Endodermal cell (in vitro differentiated cells): ENCODE data around the gene RPRD2. TPM values are rescaled to one million over a fixed set of nuclear protein-coding genes. Genes with fewer than 3 reads are reported as not detected.

Experiments
- DNase-seq: peaks from one replicate; pipeline ENCODE4 v3.0.0-alpha.2; 2017
- H3K27ac ChIP-seq: 2 replicates; pipeline ENCODE4 v1.5.1; 2013; ENCODE audit warnings: mild to moderate bottlenecking, low read depth, low read length, moderate library complexity
- H3K27me3 ChIP-seq: 2 replicates; pipeline ENCODE4 v1.6.1; 2013; ENCODE audit warnings: mild to moderate bottlenecking, low read length, moderate library complexity; ENCODE audit not compliant: insufficient read depth, control insufficient read depth, poor library complexity, severe bottlenecking
- H3K36me3 ChIP-seq: 2 replicates; pipeline ENCODE4 v1.7.0; 2013; ENCODE audit warnings: mild to moderate bottlenecking, low read length, moderate library complexity; ENCODE audit not compliant: control insufficient read depth, insufficient read depth
- H3K4me1 ChIP-seq: one replicate; pipeline ENCODE4 v1.7.0; 2013; ENCODE audit warnings: low read length; ENCODE audit not compliant: control insufficient read depth, insufficient read depth
- H3K4me3 ChIP-seq: 2 replicates; pipeline ENCODE4 v1.5.1; 2013; ENCODE audit warnings: mild to moderate bottlenecking, low read length, moderate library complexity
- H3K9ac ChIP-seq: 2 replicates; pipeline ENCODE4 v1.6.1; 2013; ENCODE audit warnings: mild to moderate bottlenecking, low read length, moderate library complexity; ENCODE audit not compliant: poor library complexity, severe bottlenecking; ENCODE audit errors: extremely low read depth
- H3K9me3 ChIP-seq: 2 replicates; pipeline ENCODE4 v1.6.1; 2013; ENCODE audit warnings: mild to moderate bottlenecking, low read length, moderate library complexity; ENCODE audit not compliant: control insufficient read depth
- H3K27ac Mint-ChIP-seq: 2 replicates; pipeline ENCODE4 v1.8.0; 2020; ENCODE audit warnings: mixed read lengths
- H3K27me3 Mint-ChIP-seq: 2 replicates; pipeline ENCODE4 v1.8.0; 2021; ENCODE audit warnings: mild to moderate bottlenecking, mixed read lengths; ENCODE audit not compliant: insufficient read depth
- H3K36me3 Mint-ChIP-seq: 2 replicates; pipeline ENCODE4 v1.8.0; 2020; ENCODE audit warnings: low read depth, mixed read lengths
- H3K4me1 Mint-ChIP-seq: 2 replicates; pipeline ENCODE4 v1.8.0; 2020; ENCODE audit warnings: mixed read lengths
- H3K4me3 Mint-ChIP-seq: 2 replicates; pipeline ENCODE4 v1.8.0; 2020; ENCODE audit warnings: mild to moderate bottlenecking, moderate library complexity, mixed read lengths
- H3K9me3 Mint-ChIP-seq: 2 replicates; pipeline ENCODE4 v1.8.0; 2020; ENCODE audit warnings: mild to moderate bottlenecking, mixed read lengths
- WGBS, 2 experiments: methylation state at CpG; one replicate each; pipeline versions ENCODE4 v1.1.5 to v1.1.7; 2013; ENCODE audit warnings: missing lambda C conversion rate in 2 of 2, mixed read lengths in 1 of 2; ENCODE audit not compliant: insufficient coverage in 1 of 2, insufficient read length in 1 of 2; 5-methylcytosine and 5-hydroxymethylcytosine counted together
- total RNA-seq, 2 donors: library from RNA; stranded (reverse); fragmentation: NEBNext Ultra II Directional in 1 of 2; extraction: Animal tissue kit (Norgen Biotek cat#: 25700) in 1 of 2; gene quantifications; 2 replicates in 1 of 2; 3 replicates in 1 of 2; pipeline ENCODE4 v1.2.1, GENCODE V29; 2021
- TF ChIP-seq, protein P1 (sequence below): fragments of 200-600 bp; sonication (generic); conservative IDR thresholded peaks from 2 replicates; pipeline ENCODE4 v1.5.0; 2021; ENCODE audit warnings: antibody characterized with exemption, mild to moderate bottlenecking

The RPRD2 gene
- total RNA-seq, 2 donors from 2014 or later: 33.1 to 35.9 TPM

GRCh38 chr1:150408800-150409199, 44.9 kb downstream of the RPRD2 start:
- no peaks in the 10 kb centered on the region for H3K9me3 ChIP-seq
- no peak for DNase-seq
- H3K9ac ChIP-seq: no peak overlapping the region
- no peaks in the 10 kb centered on the region for H3K27me3 Mint-ChIP-seq
- H3K36me3 ChIP-seq: no peaks in the 10 kb centered on the region
- peaks cover 2% of the 10 kb centered on the region for H3K36me3 Mint-ChIP-seq
- no peaks in the 10 kb centered on the region for H3K27me3 ChIP-seq
- H3K9me3 Mint-ChIP-seq: no peaks in the 10 kb centered on the region
- H3K27ac ChIP-seq: no peak overlapping the region
- H3K4me1 Mint-ChIP-seq: peaks cover 36% of the 10 kb centered on the region
- no peak overlapping the region for H3K4me3 ChIP-seq
- peaks cover 10% of the 10 kb centered on the region for H3K4me1 ChIP-seq
- H3K4me3 Mint-ChIP-seq: no peak overlapping the region
- no peak overlapping the region for H3K27ac Mint-ChIP-seq
- TF ChIP-seq, protein P1, sequence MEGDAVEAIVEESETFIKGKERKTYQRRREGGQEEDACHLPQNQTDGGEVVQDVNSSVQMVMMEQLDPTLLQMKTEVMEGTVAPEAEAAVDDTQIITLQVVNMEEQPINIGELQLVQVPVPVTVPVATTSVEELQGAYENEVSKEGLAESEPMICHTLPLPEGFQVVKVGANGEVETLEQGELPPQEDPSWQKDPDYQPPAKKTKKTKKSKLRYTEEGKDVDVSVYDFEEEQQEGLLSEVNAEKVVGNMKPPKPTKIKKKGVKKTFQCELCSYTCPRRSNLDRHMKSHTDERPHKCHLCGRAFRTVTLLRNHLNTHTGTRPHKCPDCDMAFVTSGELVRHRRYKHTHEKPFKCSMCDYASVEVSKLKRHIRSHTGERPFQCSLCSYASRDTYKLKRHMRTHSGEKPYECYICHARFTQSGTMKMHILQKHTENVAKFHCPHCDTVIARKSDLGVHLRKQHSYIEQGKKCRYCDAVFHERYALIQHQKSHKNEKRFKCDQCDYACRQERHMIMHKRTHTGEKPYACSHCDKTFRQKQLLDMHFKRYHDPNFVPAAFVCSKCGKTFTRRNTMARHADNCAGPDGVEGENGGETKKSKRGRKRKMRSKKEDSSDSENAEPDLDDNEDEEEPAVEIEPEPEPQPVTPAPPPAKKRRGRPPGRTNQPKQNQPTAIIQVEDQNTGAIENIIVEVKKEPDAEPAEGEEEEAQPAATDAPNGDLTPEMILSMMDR: no peak
- 89% methylated on average over 1 of the region's 2 CpGs; no CpG with 5 or more reads in 1 of the 2 experiments for WGBS, 2 experiments

DNA sequence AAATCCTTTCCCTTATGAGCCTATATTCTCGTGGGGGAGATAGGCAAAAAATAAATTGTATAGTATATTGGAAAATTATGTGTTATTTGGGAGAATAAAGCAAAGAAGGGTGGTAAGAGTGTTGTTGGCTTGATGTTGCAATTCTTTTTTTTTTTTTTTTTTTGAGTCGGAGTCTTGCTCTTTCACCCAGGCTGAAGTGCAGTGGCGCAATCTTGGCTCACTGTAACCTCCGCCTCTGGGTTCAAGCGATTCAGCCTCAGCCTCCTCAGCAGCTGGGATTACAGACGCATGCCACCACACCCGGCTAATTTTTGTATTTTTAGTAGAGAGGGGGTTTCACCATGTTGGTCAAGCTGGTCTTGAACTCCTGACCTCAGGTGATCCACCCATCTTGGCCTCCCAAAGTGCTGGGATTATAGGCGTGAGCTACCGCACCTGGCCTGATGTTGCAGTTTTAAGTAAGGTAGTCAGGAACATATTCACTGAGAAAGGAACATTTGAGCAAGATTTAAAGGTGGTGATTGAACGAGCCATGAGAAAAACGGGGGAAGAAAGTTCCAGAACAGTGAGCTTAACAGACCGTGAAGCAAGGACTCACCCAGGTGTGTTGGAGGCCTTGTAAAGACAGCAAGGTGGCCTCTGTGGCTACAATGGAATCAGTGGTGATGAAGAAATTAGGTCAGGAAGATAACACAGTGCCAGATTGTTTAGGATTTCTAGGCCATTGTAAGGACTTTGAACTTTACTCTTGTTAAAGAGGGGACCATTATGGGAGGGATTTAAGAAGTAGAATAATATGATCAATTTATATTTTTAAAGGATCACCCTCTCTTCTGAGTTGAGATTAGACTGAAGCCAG, 45.8 kb downstream of the RPRD2 start:
- H3K4me3 ChIP-seq: no peak overlapping the region
- peak overlapping the region; percentile 29 for H3K27ac Mint-ChIP-seq
- no peaks in the 10 kb centered on the region for H3K36me3 ChIP-seq
- H3K4me1 ChIP-seq: peaks cover 10% of the 10 kb centered on the region
- no peak overlapping the region for H3K27ac ChIP-seq
- no peak overlapping the region for H3K9ac ChIP-seq
- 88 to 94% methylated on average over 9 to 12 of the region's 12 CpGs for WGBS, 2 experiments
- TF ChIP-seq, protein P1: no peak
- H3K9me3 ChIP-seq: no peaks in the 10 kb centered on the region
- peaks cover 2% of the 10 kb centered on the region for H3K36me3 Mint-ChIP-seq
- DNase-seq: no peak
- peaks cover 36% of the 10 kb centered on the region for H3K4me1 Mint-ChIP-seq
- H3K27me3 ChIP-seq: no peaks in the 10 kb centered on the region
- H3K4me3 Mint-ChIP-seq: no peak overlapping the region
- H3K27me3 Mint-ChIP-seq: no peaks in the 10 kb centered on the region
- H3K9me3 Mint-ChIP-seq: no peaks in the 10 kb centered on the region

DNA sequence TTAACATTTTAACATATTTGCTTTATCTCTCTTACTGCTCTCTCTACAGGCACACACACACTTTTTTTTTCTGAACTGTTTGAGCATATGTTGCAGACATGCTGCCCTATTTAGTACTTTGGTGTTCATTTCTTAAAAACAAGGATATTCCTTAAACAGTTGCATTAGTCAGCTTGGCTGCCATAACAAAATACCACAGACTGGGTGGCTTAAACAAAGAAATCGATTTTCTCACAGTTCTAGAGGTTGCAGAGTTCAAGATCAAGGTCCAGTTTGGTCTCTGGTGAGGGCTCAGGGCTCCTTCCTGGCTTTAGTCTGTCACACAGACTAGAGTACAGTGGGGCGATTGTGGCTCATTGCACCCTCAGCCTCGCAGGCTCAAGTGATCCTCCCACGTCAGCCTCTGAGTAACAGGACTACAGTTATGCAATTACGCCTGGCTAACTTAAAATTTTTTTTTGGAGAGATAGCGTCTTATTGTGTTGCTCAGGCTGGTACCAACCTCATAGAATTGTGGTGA, 46.7 kb downstream of the RPRD2 start:
- DNase-seq: no peak
- H3K27me3 ChIP-seq: no peaks in the 10 kb centered on the region
- Mint-ChIP-seq H3K4me1 (peaks cover 30% of the 10 kb centered on the region), H3K36me3 (peaks cover 2% of the 10 kb centered on the region), H3K27ac (peak overlapping the region; percentile 18), H3K27me3 (no peaks in the 10 kb centered on the region), H3K4me3 (no peak overlapping the region), H3K9me3 (no peaks in the 10 kb centered on the region)
- WGBS, 2 experiments: 89 to 96% methylated on average over 5 to 6 of the region's 6 CpGs
- TF ChIP-seq, protein P1: no peak
- peaks cover 10% of the 10 kb centered on the region for H3K4me1 ChIP-seq
- no peaks in the 10 kb centered on the region for H3K9me3 ChIP-seq
- H3K4me3 ChIP-seq: no peak overlapping the region
- no peak overlapping the region for H3K9ac ChIP-seq
- no peaks in the 10 kb centered on the region for H3K36me3 ChIP-seq
- H3K27ac ChIP-seq: no peak overlapping the region
